MM.1S (cell line): ENCODE results near the gene HDLBP.
A peak's percentile ranks its signal among the peaks of the same experiment; 100 is the strongest.
"Not testable (repeated sequence)": the region's sequence is repeated elsewhere in the genome, so short reads cannot be mapped to it uniquely, and the experiment has no call there.

ENCODE experiments used
- DNase-seq: peaks from one replicate; pipeline ENCODE4 v3.0.0-alpha.2; 2015
- H2AFZ ChIP-seq: fragments of 300-600 bp; sonication (generic); 2 replicates; pipeline ENCODE4 v1.6.0; 2016; ENCODE audit warnings: antibody characterized with exemption, low read length
- H3F3A ChIP-seq: fragments of 300-600 bp; sonication (generic); 2 replicates; pipeline ENCODE4 v1.6.1; 2016; ENCODE audit warnings: mild to moderate bottlenecking, antibody characterized with exemption, low read length, moderate library complexity, mixed read lengths; ENCODE audit not compliant: insufficient read depth
- H3K27ac ChIP-seq: fragments of 300-600 bp; sonication (generic); 2 replicates; pipeline ENCODE4 v1.5.1; 2016; ENCODE audit warnings: mild to moderate bottlenecking, low read length
- H3K27me3 ChIP-seq: fragments of 300-600 bp; sonication (generic); replicated peaks from 2 replicates; pipeline ENCODE4 v1.6.0; 2016; ENCODE audit warnings: low read length; ENCODE audit not compliant: insufficient read depth
- H3K36me3 ChIP-seq: fragments of 300-600 bp; sonication (generic); replicated peaks from 2 replicates; pipeline ENCODE4 v1.6.1; 2016; ENCODE audit warnings: mild to moderate bottlenecking, low read length, mixed read lengths; ENCODE audit not compliant: insufficient read depth
- H3K4me1 ChIP-seq: fragments of 300-600 bp; sonication (generic); 2 replicates; pipeline ENCODE4 v1.6.1; 2016; ENCODE audit warnings: low read length, mixed read lengths
- H3K4me2 ChIP-seq: fragments of 300-600 bp; sonication (generic); 2 replicates; pipeline ENCODE4 v1.6.0; 2016; ENCODE audit warnings: low read depth, low read length
- H3K4me3 ChIP-seq: fragments of 300-600 bp; sonication (generic); 2 replicates; pipeline ENCODE4 v1.5.1; 2016; ENCODE audit warnings: low read length, mixed read lengths
- H3K79me2 ChIP-seq: fragments of 300-600 bp; sonication (generic); 2 replicates; pipeline ENCODE4 v1.6.1; 2016; ENCODE audit warnings: mixed run types, low read length, mixed read lengths
- H3K9ac ChIP-seq: fragments of 300-600 bp; sonication (generic); 2 replicates; pipeline ENCODE4 v1.6.1; 2016; ENCODE audit warnings: low read length, mixed read lengths
- H3K9me2 ChIP-seq: fragments of 300-600 bp; sonication (generic); replicated peaks from 2 replicates; pipeline ENCODE4 v1.6.1; 2016; ENCODE audit warnings: mild to moderate bottlenecking, low read length, mixed read lengths; ENCODE audit not compliant: insufficient read depth
- H3K9me3 ChIP-seq: fragments of 300-600 bp; sonication (generic); replicated peaks from 2 replicates; pipeline ENCODE4 v1.6.1; 2016; ENCODE audit warnings: mild to moderate bottlenecking, low read length, mixed read lengths; ENCODE audit not compliant: insufficient read depth
- H4K20me1 ChIP-seq: fragments of 300-600 bp; sonication (generic); 2 replicates; pipeline ENCODE4 v1.6.1; 2016; ENCODE audit warnings: mild to moderate bottlenecking, low read length, moderate library complexity, mixed read lengths; ENCODE audit not compliant: insufficient read depth
- EZH2 ChIP-seq: fragments of 300-600 bp; sonication (generic); optimal IDR thresholded peaks from 2 replicates; pipeline ENCODE3; 2017; ENCODE audit warnings: low read depth, mild to moderate bottlenecking, antibody characterized with exemption, low read length, mixed read lengths
- EZH2phosphoT487 ChIP-seq: fragments of 300-600 bp; sonication (generic); IDR thresholded peaks from 2 replicates; pipeline ENCODE4 v1.6.1; 2018; ENCODE audit warnings: antibody characterized with exemption, low read length
- TF ChIP-seq, protein P1 (sequence below): fragments of 300-600 bp; sonication (generic); IDR thresholded peaks from 2 replicates; pipeline ENCODE4 v1.5.1; 2016; ENCODE audit warnings: antibody characterized with exemption, low read length, mixed read lengths

The HDLBP gene

GRCh38 chr2:241279413-241279812 lies 36.1 kb downstream of the HDLBP start:
- Histone ChIP-seq H3K4me3 (no peak overlapping the region; the same call in 1 of the 2 replicates), H3K4me1 (peaks cover 20% of the 10 kb centered on the region), H3K79me2 (peaks cover 92% of the 10 kb centered on the region), H3K36me3 (no peaks in the 10 kb centered on the region), H3K9me2 (no peaks in the 10 kb centered on the region), H4K20me1 (no peaks in the 10 kb centered on the region), H3K27me3 (no peaks in the 10 kb centered on the region), H3K9ac (no peak overlapping the region), H3K9me3 (no peaks in the 10 kb centered on the region), H3K27ac (peak overlapping the region; percentile 85; the same call in 1 of the 2 replicates), H2AFZ (no peak overlapping the region), H3K4me2 (peak overlapping the region; percentile 75), H3F3A (peaks cover 20% of the 10 kb centered on the region)
- no peak for DNase-seq
- TF ChIP-seq, protein P1, sequence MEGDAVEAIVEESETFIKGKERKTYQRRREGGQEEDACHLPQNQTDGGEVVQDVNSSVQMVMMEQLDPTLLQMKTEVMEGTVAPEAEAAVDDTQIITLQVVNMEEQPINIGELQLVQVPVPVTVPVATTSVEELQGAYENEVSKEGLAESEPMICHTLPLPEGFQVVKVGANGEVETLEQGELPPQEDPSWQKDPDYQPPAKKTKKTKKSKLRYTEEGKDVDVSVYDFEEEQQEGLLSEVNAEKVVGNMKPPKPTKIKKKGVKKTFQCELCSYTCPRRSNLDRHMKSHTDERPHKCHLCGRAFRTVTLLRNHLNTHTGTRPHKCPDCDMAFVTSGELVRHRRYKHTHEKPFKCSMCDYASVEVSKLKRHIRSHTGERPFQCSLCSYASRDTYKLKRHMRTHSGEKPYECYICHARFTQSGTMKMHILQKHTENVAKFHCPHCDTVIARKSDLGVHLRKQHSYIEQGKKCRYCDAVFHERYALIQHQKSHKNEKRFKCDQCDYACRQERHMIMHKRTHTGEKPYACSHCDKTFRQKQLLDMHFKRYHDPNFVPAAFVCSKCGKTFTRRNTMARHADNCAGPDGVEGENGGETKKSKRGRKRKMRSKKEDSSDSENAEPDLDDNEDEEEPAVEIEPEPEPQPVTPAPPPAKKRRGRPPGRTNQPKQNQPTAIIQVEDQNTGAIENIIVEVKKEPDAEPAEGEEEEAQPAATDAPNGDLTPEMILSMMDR: no peak
- TF ChIP-seq EZH2phosphoT487 (no peak), EZH2 (no peak)

DNA sequence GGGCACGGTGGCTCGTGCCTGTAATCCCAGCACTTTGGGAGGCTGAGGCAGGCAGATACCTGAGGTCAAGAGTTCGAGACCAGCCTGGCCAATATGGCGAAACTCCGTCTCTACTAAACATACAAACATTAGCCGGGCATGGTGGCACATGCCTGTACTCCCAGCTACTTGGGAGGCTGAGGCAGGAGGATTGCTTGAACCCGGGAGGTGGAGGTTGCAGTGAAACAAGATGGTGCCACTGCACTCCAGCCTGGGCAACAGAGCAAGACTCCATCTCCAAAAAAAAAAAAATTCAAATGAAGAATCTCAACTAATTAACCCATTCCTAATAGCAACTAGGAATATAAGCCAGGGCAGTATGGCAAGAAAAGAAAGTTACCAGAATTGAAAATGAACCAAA lies 37.2 kb downstream of the HDLBP start:
- not testable (repeated sequence) for H3K9ac ChIP-seq, H3K4me3 ChIP-seq, H3K4me2 ChIP-seq, H3K9me3 ChIP-seq, H3K9me2 ChIP-seq, H3K27ac ChIP-seq, H4K20me1 ChIP-seq, H3K36me3 ChIP-seq, H3K27me3 ChIP-seq, DNase-seq, H2AFZ ChIP-seq
- peaks cover 31% of the 10 kb centered on the region for H3F3A ChIP-seq
- H3K4me1 ChIP-seq: peaks cover 25% of the 10 kb centered on the region
- H3K79me2 ChIP-seq: peaks cover 93% of the 10 kb centered on the region

DNA sequence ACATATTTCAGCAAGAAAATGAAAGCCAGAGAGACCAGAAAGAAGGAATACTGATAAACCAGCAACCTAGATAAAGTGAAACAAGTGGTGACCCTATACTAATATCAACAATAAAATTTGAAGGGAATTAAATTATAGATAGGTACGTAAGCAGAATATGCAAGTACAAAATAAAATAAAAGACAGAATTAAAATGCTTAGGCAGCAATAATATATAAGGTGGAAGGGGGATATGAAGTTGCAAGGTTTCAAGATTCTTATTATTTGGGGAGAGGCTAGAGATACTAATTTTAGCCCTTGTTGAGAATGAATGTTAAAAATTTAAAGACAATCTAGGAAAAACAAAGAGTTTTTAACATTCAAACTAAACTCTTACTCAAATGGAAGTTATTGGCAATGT lies 39.6 kb downstream of the HDLBP start:
- TF ChIP-seq, protein P1: no peak
- TF ChIP-seq EZH2 (no peak), EZH2phosphoT487 (no peak)
- H3K9ac ChIP-seq: no peak overlapping the region
- H3K36me3 ChIP-seq: no peaks in the 10 kb centered on the region
- no peak overlapping the region for H3K4me2 ChIP-seq
- no peak overlapping the region for H3K27ac ChIP-seq
- H2AFZ ChIP-seq: no peak overlapping the region
- no peaks in the 10 kb centered on the region; the same call in 1 of the 2 replicates for H4K20me1 ChIP-seq
- peaks cover 28% of the 10 kb centered on the region for H3K4me1 ChIP-seq
- H3F3A ChIP-seq: peaks cover 30% of the 10 kb centered on the region
- H3K9me2 ChIP-seq: no peaks in the 10 kb centered on the region
- H3K27me3 ChIP-seq: no peaks in the 10 kb centered on the region
- DNase-seq: no peak
- peaks cover 89% of the 10 kb centered on the region for H3K79me2 ChIP-seq
- no peak overlapping the region for H3K4me3 ChIP-seq
- no peaks in the 10 kb centered on the region for H3K9me3 ChIP-seq

DNA sequence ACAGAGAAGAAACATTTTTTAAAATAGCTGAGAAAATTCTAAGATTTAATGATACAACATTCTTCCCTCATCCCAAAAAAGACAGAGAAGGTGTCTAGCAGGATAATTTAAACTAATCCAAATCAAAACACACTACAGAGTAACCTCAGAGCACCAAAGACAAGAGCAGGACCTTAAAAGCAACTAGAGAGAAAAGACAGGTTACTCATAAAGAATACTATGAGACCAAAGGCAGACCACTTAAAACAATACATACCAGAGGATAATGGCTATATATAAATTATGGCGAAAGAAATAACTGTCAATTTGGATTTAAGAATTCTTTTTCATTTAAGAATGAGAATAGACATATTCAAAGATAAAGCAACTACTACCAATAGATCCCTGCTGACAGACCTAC lies 40.0 kb downstream of the HDLBP start:
- Histone ChIP-seq H3F3A (peaks cover 26% of the 10 kb centered on the region), H3K36me3 (no peaks in the 10 kb centered on the region), H3K9me3 (no peaks in the 10 kb centered on the region), H2AFZ (no peak overlapping the region), H3K4me3 (no peak overlapping the region), H3K79me2 (peaks cover 90% of the 10 kb centered on the region), H3K4me2 (no peak overlapping the region), H3K4me1 (peaks cover 28% of the 10 kb centered on the region), H3K27ac (no peak overlapping the region), H3K9ac (no peak overlapping the region), H3K9me2 (no peaks in the 10 kb centered on the region), H4K20me1 (no peaks in the 10 kb centered on the region; the same call in 1 of the 2 replicates), H3K27me3 (no peaks in the 10 kb centered on the region)
- TF ChIP-seq, protein P1: no peak
- TF ChIP-seq EZH2phosphoT487 (no peak), EZH2 (no peak)
- no peak for DNase-seq
